ENCODE results near the gene ADM5. TPM values are rescaled to one million over a fixed set of nuclear protein-coding genes. Genes with fewer than 3 reads are reported as not detected.

The ADM5 gene
- polyA plus RNA-seq, 1 of the 3 experiments (the other 2 are of a cell fraction), result 1.3 TPM

- TF ChIP-seq, protein P1, sequence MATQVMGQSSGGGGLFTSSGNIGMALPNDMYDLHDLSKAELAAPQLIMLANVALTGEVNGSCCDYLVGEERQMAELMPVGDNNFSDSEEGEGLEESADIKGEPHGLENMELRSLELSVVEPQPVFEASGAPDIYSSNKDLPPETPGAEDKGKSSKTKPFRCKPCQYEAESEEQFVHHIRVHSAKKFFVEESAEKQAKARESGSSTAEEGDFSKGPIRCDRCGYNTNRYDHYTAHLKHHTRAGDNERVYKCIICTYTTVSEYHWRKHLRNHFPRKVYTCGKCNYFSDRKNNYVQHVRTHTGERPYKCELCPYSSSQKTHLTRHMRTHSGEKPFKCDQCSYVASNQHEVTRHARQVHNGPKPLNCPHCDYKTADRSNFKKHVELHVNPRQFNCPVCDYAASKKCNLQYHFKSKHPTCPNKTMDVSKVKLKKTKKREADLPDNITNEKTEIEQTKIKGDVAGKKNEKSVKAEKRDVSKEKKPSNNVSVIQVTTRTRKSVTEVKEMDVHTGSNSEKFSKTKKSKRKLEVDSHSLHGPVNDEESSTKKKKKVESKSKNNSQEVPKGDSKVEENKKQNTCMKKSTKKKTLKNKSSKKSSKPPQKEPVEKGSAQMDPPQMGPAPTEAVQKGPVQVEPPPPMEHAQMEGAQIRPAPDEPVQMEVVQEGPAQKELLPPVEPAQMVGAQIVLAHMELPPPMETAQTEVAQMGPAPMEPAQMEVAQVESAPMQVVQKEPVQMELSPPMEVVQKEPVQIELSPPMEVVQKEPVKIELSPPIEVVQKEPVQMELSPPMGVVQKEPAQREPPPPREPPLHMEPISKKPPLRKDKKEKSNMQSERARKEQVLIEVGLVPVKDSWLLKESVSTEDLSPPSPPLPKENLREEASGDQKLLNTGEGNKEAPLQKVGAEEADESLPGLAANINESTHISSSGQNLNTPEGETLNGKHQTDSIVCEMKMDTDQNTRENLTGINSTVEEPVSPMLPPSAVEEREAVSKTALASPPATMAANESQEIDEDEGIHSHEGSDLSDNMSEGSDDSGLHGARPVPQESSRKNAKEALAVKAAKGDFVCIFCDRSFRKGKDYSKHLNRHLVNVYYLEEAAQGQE (IDR thresholded peaks at IDR 0.05; ENCODE audit: low read depth, low read length), result peak; percentile 64; the same call in 1 of the 2 replicates
- TF ChIP-seq NRF1 (IDR thresholded peaks at IDR 0.05; ENCODE audit: low read depth, low read length) (no peak; the same call in 1 of the 2 replicates), TCF12 (IDR thresholded peaks at IDR 0.05) (peak; percentile 57; the same call in 1 of the 2 replicates), NFIC (IDR thresholded peaks at IDR 0.05; ENCODE audit: borderline replicate concordance) (peak; percentile 76), USF1 (IDR thresholded peaks at IDR 0.05; ENCODE audit: borderline replicate concordance, low read depth) (no peak), CHD2 (IDR thresholded peaks at IDR 0.05; ENCODE audit: low read length, partially characterized antibody) (no peak), MEF2A (IDR thresholded peaks at IDR 0.05; ENCODE audit: borderline replicate concordance, low read depth) (no peak; the same call in 1 of the 2 replicates), POLR2AphosphoS5 (IDR thresholded peaks at IDR 0.05; ENCODE audit: low read depth, low read length) (peak; percentile 59; the same call in 1 of the 2 replicates), FOSL2 (IDR thresholded peaks at IDR 0.05; ENCODE audit: borderline replicate concordance, low read depth) (peak; percentile 90), TAF1 (IDR thresholded peaks at IDR 0.05; ENCODE audit: borderline replicate concordance, low read depth, low read length) (peak; percentile 73), TEAD4 (IDR thresholded peaks at IDR 0.05; ENCODE audit: borderline replicate concordance, insufficient read depth) (peak; percentile 77; the same call in 1 of the 2 replicates), ZBTB33 (IDR thresholded peaks at IDR 0.05; ENCODE audit: borderline replicate concordance, low read depth) (0 out of 2 replicates have a peak, but pooled peaks have one; percentile 54), MAX (IDR thresholded peaks at IDR 0.05; ENCODE audit: low read depth) (peak; percentile 5), RCOR1 (IDR thresholded peaks at IDR 0.05; ENCODE audit: low read length) (peak; percentile 8; the same call in 1 of the 2 replicates)
These were observed 49.1 kb upstream of the ADM5 start, which contains the start of gene RRAS (continued) for GRCh38 chr19:49640113-49640898.
